Camera-type eye (tissue), 1 donor: ENCODE data around the gene GOLGA6L10. TPM values are rescaled to one million over a fixed set of nuclear protein-coding genes. Genes with fewer than 3 reads are reported as not detected.

ENCODE experiments used
- total RNA-seq: library from RNA; depleted of rRNA; stranded (reverse); fragments of >200 nt; gene quantifications from one replicate; pipeline ENCODE4 v1.2.3, GENCODE V29; 2014

The GOLGA6L10 gene, protein sequence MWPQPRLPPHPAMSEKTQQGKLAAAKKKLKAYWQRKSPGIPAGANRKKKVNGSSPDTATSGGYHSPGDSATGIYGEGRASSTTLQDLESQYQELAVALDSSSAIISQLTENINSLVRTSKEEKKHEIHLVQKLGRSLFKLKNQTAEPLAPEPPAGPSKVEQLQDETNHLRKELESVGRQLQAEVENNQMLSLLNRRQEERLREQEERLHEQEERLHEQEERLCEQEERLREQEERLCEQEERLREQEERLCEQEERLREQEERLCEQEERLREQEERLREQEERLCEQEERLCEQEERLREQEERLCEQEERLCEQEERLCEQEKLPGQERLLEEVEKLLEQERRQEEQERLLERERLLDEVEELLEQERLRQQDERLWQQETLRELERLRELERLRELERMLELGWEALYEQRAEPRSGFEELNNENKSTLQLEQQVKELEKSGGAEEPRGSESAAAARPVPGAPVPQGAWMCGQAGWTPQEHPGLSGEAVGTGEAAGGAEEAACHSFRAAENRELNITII
- total RNA-seq = 5.0 TPM

DNA sequence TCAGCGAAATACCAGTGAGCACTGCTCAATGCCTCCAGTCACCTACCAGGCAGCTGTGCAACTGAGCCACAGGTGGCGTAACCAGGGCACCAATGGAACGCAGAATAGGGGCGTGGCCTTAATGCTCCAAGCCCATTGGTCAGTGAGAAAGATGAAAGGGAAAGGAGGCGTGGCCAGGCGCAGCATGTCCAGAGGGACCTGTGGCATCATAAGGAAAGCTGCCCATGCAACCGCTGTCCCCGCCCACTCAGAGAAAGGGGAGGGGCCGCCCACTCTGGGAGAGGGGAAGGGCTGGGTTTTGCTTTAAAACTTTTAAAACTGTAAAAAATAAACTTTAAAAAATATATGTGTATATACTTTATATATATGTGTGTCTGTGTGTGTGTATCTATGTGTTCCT lies at the start of gene GOLGA6L10:
Gene GOLGA6L10 (minus strand): TSS at position 101 of the 400 bp plus-strand sequence. CDS start 100 bp downstream, at position 1.

Other genes with a start within 250 kb of the GOLGA6L10 start
- gene EFL1, start 86.7 kb downstream of the GOLGA6L10 start, total RNA-seq = 33.4 TPM
- 12.1 TPM for gene SAXO2, start 86.7 kb downstream of the GOLGA6L10 start, total RNA-seq
- 14.8 TPM for gene GOLGA6L9, start 80.3 kb upstream of the GOLGA6L10 start, total RNA-seq
- gene RPS17, start 191.0 kb upstream of the GOLGA6L10 start, total RNA-seq = 824 TPM